Measurements from ENCODE around the gene HIVEP3.

HIVEP3 gene

GRCh38 chr1:41581216-41582003 lies 337.3 kb downstream of the HIVEP3 start:
- TF ChIP-seq REST (IDR thresholded peaks at IDR 0.05; ENCODE audit: insufficient read depth in 1 of 2, low read depth in 2 of 2, low read length in 2 of 2) (no peak), POLR2AphosphoS5 (IDR thresholded peaks at IDR 0.05; ENCODE audit: low read depth, low read length) (no peak), SIN3A (IDR thresholded peaks at IDR 0.05; ENCODE audit: borderline replicate concordance, insufficient read depth, low read length) (no peak), TAF1 (IDR thresholded peaks at IDR 0.05; ENCODE audit: borderline replicate concordance, insufficient read depth, low read length) (no peak), FOXP2 (optimal IDR thresholded peaks at IDR 0.05; ENCODE audit: borderline replicate concordance, extremely low read depth, extremely low read length, insufficient read depth) (no peak)

- TF ChIP-seq SIN3A (IDR thresholded peaks at IDR 0.05; ENCODE audit: borderline replicate concordance, insufficient read depth, low read length): no peak
- TF ChIP-seq TAF1 (IDR thresholded peaks at IDR 0.05; ENCODE audit: borderline replicate concordance, insufficient read depth, low read length): no peak
- TF ChIP-seq POLR2AphosphoS5 (IDR thresholded peaks at IDR 0.05; ENCODE audit: low read depth, low read length): no peak
- no peak for TF ChIP-seq REST (IDR thresholded peaks at IDR 0.05; ENCODE audit: insufficient read depth in 1 of 2, low read depth in 2 of 2, low read length in 2 of 2)
- TF ChIP-seq FOXP2 (optimal IDR thresholded peaks at IDR 0.05; ENCODE audit: borderline replicate concordance, extremely low read depth, extremely low read length, insufficient read depth): no peak
Measured at GRCh38 chr1:41580520-41581172, 338.1 kb downstream of the HIVEP3 start.

GRCh38 chr1:41580021-41580420 lies 338.7 kb downstream of the HIVEP3 start:
- TF ChIP-seq REST (IDR thresholded peaks at IDR 0.05; ENCODE audit: insufficient read depth in 1 of 2, low read depth in 2 of 2, low read length in 2 of 2): no peak
- no peak for TF ChIP-seq TAF1 (IDR thresholded peaks at IDR 0.05; ENCODE audit: borderline replicate concordance, insufficient read depth, low read length)
- no peak for TF ChIP-seq FOXP2 (optimal IDR thresholded peaks at IDR 0.05; ENCODE audit: borderline replicate concordance, extremely low read depth, extremely low read length, insufficient read depth)
- TF ChIP-seq SIN3A (IDR thresholded peaks at IDR 0.05; ENCODE audit: borderline replicate concordance, insufficient read depth, low read length): no peak
- no peak for TF ChIP-seq POLR2AphosphoS5 (IDR thresholded peaks at IDR 0.05; ENCODE audit: low read depth, low read length)

- TF ChIP-seq FOXP2 (optimal IDR thresholded peaks at IDR 0.05; ENCODE audit: borderline replicate concordance, extremely low read depth, extremely low read length, insufficient read depth) (no peak), TAF1 (IDR thresholded peaks at IDR 0.05; ENCODE audit: borderline replicate concordance, insufficient read depth, low read length) (no peak), POLR2AphosphoS5 (IDR thresholded peaks at IDR 0.05; ENCODE audit: low read depth, low read length) (no peak), SIN3A (IDR thresholded peaks at IDR 0.05; ENCODE audit: borderline replicate concordance, insufficient read depth, low read length) (no peak), REST (IDR thresholded peaks at IDR 0.05; ENCODE audit: insufficient read depth in 1 of 2, low read depth in 2 of 2, low read length in 2 of 2) (no peak)
Measured at GRCh38 chr1:41578712-41579335, 339.9 kb downstream of the HIVEP3 start.
